Uterus (tissue), 4 donors: ENCODE data around the gene ST8SIA4. TPM values are rescaled to one million over a fixed set of nuclear protein-coding genes. Genes with fewer than 3 reads are reported as not detected.

ENCODE experiments used
- DNase-seq, 2 donors: peaks; one replicate each; pipeline ENCODE4 v3.0.0-alpha.2; 2019 to 2020
- H3K27ac ChIP-seq, 2 donors: fragments of 200-600 bp; sonication (generic); 1 replicate in 1 of 2; 2 replicates in 1 of 2; pipeline ENCODE4 v1.5.1; 2016 to 2018
- H3K27me3 ChIP-seq, 2 donors: fragments of 200-600 bp; sonication (generic); one replicate each; pipeline ENCODE4 v1.5.1; 2018 to 2019; ENCODE audit warnings: control low read depth in 1 of 2
- H3K36me3 ChIP-seq, 2 donors: fragments of 200-600 bp; sonication (generic); one replicate each; pipeline ENCODE4 v1.5.1; 2019; ENCODE audit warnings: control low read depth in 1 of 2
- H3K4me1 ChIP-seq, 2 donors: fragments of 200-600 bp; sonication (generic); one replicate each; pipeline ENCODE4 v1.5.1; 2018 to 2019; ENCODE audit warnings: control low read depth in 1 of 2
- H3K4me3 ChIP-seq, 2 donors: fragments of 200-600 bp; sonication (generic); 1 replicate in 1 of 2; 2 replicates in 1 of 2; pipeline ENCODE4 v1.5.1; 2018 to 2019; ENCODE audit warnings: mild to moderate bottlenecking in 1 of 2
- H3K9me3 ChIP-seq, 2 donors: fragments of 200-600 bp; sonication (generic); one replicate each; pipeline ENCODE4 v1.5.1; 2019; ENCODE audit warnings: control low read depth in 1 of 2
- CTCF ChIP-seq, 4 experiments: fragments of 200-600 bp in 2 of 4; fragments of 450-650 bp in 2 of 4; sonication (generic) in 2 of 4; IDR thresholded peaks; one replicate each; pipeline ENCODE4 v1.5.1; 2016 to 2019; ENCODE audit warnings: antibody characterized with exemption in 4 of 4, mild to moderate bottlenecking in 2 of 4, moderate library complexity in 1 of 4
- POLR2A ChIP-seq, 2 donors: fragments of 450-650 bp; IDR thresholded peaks; one replicate each; pipeline ENCODE4 v1.6.1; 2016; ENCODE audit warnings: antibody characterized with exemption in 2 of 2, mild to moderate bottlenecking in 1 of 2, moderate library complexity in 1 of 2
- intact Hi-C: fragments of 100-400 bp; cut with DNase I; formaldehyde crosslinking; loops from one replicate; pipeline ENCODE4 v1.15.1; 2023; ENCODE audit warnings: low total_unique reads
- total RNA-seq, 4 donors: library from RNA; depleted of rRNA in 3 of 4; stranded (reverse); fragments of >200 nt in 3 of 4; gene quantifications; one replicate each; pipeline versions ENCODE4 v1.1.0 to v1.2.4, GENCODE V29; 2014 to 2023
- donor health status: DM: yes; HTN: yes; CAD: no.

The ST8SIA4 gene
- total RNA-seq, 4 donors from 2014 or later: 4.8 to 15.5 (median 6.2) TPM

GRCh38 chr5:100860407-100860806 lies 42.7 kb downstream of the ST8SIA4 start:
- Histone ChIP-seq H3K27ac (no peak overlapping the region), H3K4me3 (no peak overlapping the region), H3K27me3 (no peaks in the 10 kb centered on the region), H3K9me3 (no peaks in the 10 kb centered on the region), H3K36me3 (no peaks in the 10 kb centered on the region), H3K4me1 (no peaks in the 10 kb centered on the region)
- TF ChIP-seq POLR2A (IDR thresholded peaks at IDR 0.05) (no peak), CTCF (IDR thresholded peaks at IDR 0.05) (no peak)
- intact Hi-C loops: no loop called here
- DNase-seq: no peak

GRCh38 chr5:100858987-100859545 lies 44.0 kb downstream of the ST8SIA4 start:
- H3K4me1 ChIP-seq: no peaks in the 10 kb centered on the region
- DNase-seq: no peak
- no peaks in the 10 kb centered on the region for H3K27me3 ChIP-seq
- H3K9me3 ChIP-seq: no peaks in the 10 kb centered on the region
- intact Hi-C loops: no loop called here
- no peak overlapping the region for H3K4me3 ChIP-seq
- H3K27ac ChIP-seq: no peak overlapping the region
- H3K36me3 ChIP-seq: no peaks in the 10 kb centered on the region
- no peak for TF ChIP-seq POLR2A (IDR thresholded peaks at IDR 0.05)
- TF ChIP-seq CTCF (IDR thresholded peaks at IDR 0.05): no peak

GRCh38 chr5:100856462-100856861 lies 46.6 kb downstream of the ST8SIA4 start:
- intact Hi-C loops: no loop called here
- TF ChIP-seq POLR2A (IDR thresholded peaks at IDR 0.05): no peak
- DNase-seq: no peak
- H3K4me1 ChIP-seq: no peaks in the 10 kb centered on the region
- no peaks in the 10 kb centered on the region for H3K36me3 ChIP-seq
- H3K4me3 ChIP-seq: no peak overlapping the region
- H3K27me3 ChIP-seq: no peaks in the 10 kb centered on the region
- no peaks in the 10 kb centered on the region for H3K9me3 ChIP-seq
- H3K27ac ChIP-seq: no peak overlapping the region

GRCh38 chr5:100855937-100856430 lies 47.1 kb downstream of the ST8SIA4 start:
- H3K27ac ChIP-seq: no peak overlapping the region
- H3K4me1 ChIP-seq: no peaks in the 10 kb centered on the region
- no peaks in the 10 kb centered on the region for H3K27me3 ChIP-seq
- no peak for TF ChIP-seq POLR2A (IDR thresholded peaks at IDR 0.05)
- no peak overlapping the region for H3K4me3 ChIP-seq
- intact Hi-C loops: no loop called here
- no peaks in the 10 kb centered on the region for H3K36me3 ChIP-seq
- H3K9me3 ChIP-seq: no peaks in the 10 kb centered on the region
- no peak for DNase-seq

GRCh38 chr5:100855295-100855694 lies 47.8 kb downstream of the ST8SIA4 start:
- TF ChIP-seq POLR2A (IDR thresholded peaks at IDR 0.05): no peak
- intact Hi-C loops: no loop called here
- no peaks in the 10 kb centered on the region for H3K27me3 ChIP-seq
- DNase-seq: no peak
- no peak overlapping the region for H3K4me3 ChIP-seq
- no peaks in the 10 kb centered on the region for H3K4me1 ChIP-seq
- H3K27ac ChIP-seq: no peak overlapping the region
- H3K36me3 ChIP-seq: no peaks in the 10 kb centered on the region
- H3K9me3 ChIP-seq: no peaks in the 10 kb centered on the region

- Histone ChIP-seq H3K4me1 (no peaks in the 10 kb centered on the region), H3K4me3 (no peak overlapping the region), H3K27me3 (no peaks in the 10 kb centered on the region), H3K36me3 (no peaks in the 10 kb centered on the region), H3K9me3 (no peaks in the 10 kb centered on the region), H3K27ac (no peak overlapping the region)
- no peak for TF ChIP-seq POLR2A (IDR thresholded peaks at IDR 0.05)
- no peak for TF ChIP-seq CTCF (IDR thresholded peaks at IDR 0.05)
- no peak for DNase-seq
- intact Hi-C loops: no loop called here
Observed at GRCh38 chr5:100854591-100854990, 48.5 kb downstream of the ST8SIA4 start.

- H3K27me3 ChIP-seq: no peaks in the 10 kb centered on the region
- H3K36me3 ChIP-seq: no peaks in the 10 kb centered on the region
- no peak overlapping the region for H3K27ac ChIP-seq
- TF ChIP-seq CTCF (IDR thresholded peaks at IDR 0.05): no peak
- no peak for TF ChIP-seq POLR2A (IDR thresholded peaks at IDR 0.05)
- H3K4me3 ChIP-seq: no peak overlapping the region
- no peak for DNase-seq
- H3K4me1 ChIP-seq: no peaks in the 10 kb centered on the region
- intact Hi-C loops: no loop called here
- H3K9me3 ChIP-seq: no peaks in the 10 kb centered on the region
Observed at GRCh38 chr5:100853582-100853981, 49.5 kb downstream of the ST8SIA4 start.
